Endothelial cell of umbilical vein (primary cell): ENCODE data around the gene GP5. TPM values are rescaled to one million over a fixed set of nuclear protein-coding genes. Genes with fewer than 3 reads are reported as not detected.

Experiments used
- BruUV-seq: library from RNA; stranded (reverse); fragments of 400-500 nt; replicated peaks from 2 replicates; lab custom pipeline; 2021; lab: Mats Ljungman, UMichigan
- CTCF ChIA-PET: fragments of 300-600, 350-600 bp; sonication (Branson Sonifier 250); formaldehyde crosslinking; loops from one replicate; lab custom pipeline; 2021; ENCODE audit warnings: antibody characterized with exemption, inconsistent platforms; lab: Charles Lee
- POLR2A ChIA-PET: fragments of 300-600, 350-600 bp; sonication (Branson Sonifier 250); formaldehyde crosslinking; loops from one replicate; lab custom pipeline; 2021; ENCODE audit warnings: antibody characterized with exemption, inconsistent platforms; lab: Charles Lee
- DNase-seq: peaks from one replicate; pipeline ENCODE4 v3.0.0-alpha.2; 2011; ENCODE audit warnings: low read depth, low spot score
- FAIRE-seq: peaks from 2 replicates; lab custom pipeline; 2011; peaks lifted over from hg19 to GRCh38; lab: Jason Lieb, UNC
- H2AFZ ChIP-seq: 2 replicates; pipeline ENCODE4 v1.6.0; 2012; ENCODE audit warnings: low read depth, low read length, control low read depth, inconsistent platforms
- H3K27ac ChIP-seq: 2 replicates; pipeline ENCODE4 v1.5.1; 2011; ENCODE audit warnings: low read depth, mild to moderate bottlenecking, control low read depth, low read length, moderate library complexity; ENCODE audit not compliant: insufficient read depth
- H3K27me3 ChIP-seq, 2 experiments: 2 replicates each; pipeline versions ENCODE4 v1.6.0 to v1.6.1; 2011; ENCODE audit warnings: low read length in 2 of 2, mixed read lengths in 1 of 2; ENCODE audit not compliant: control insufficient read depth in 2 of 2, insufficient read depth in 2 of 2
- H3K36me3 ChIP-seq, 2 experiments: 2 replicates in 1 of 2; 3 replicates in 1 of 2; pipeline ENCODE4 v1.5.1; 2011; ENCODE audit warnings: low read length in 2 of 2, mild to moderate bottlenecking in 1 of 2, moderate library complexity in 1 of 2; ENCODE audit not compliant: control insufficient read depth in 2 of 2, insufficient read depth in 2 of 2; ENCODE audit errors: extremely low read depth in 1 of 2
- H3K4me1 ChIP-seq: 3 replicates; pipeline ENCODE4 v1.5.1; 2011; ENCODE audit warnings: mild to moderate bottlenecking, low read length; ENCODE audit not compliant: control insufficient read depth, insufficient read depth; ENCODE audit errors: extremely low read depth
- H3K4me2 ChIP-seq: 2 replicates; pipeline ENCODE4 v1.6.1; 2011; ENCODE audit warnings: low read length, control low read depth, mixed read lengths; ENCODE audit not compliant: insufficient read depth
- H3K4me3 ChIP-seq, 3 experiments: fragments of 200-600 bp in 1 of 3; sonication (generic), shearing (Covaris generic) in 1 of 3; replicated peaks in 1 of 3; 2 replicates each; pipeline ENCODE4 v1.5.1; 2011 to 2016; ENCODE audit warnings: control low read depth in 3 of 3, low read length in 3 of 3, mild to moderate bottlenecking in 2 of 3, inconsistent platforms in 1 of 3, low read depth in 1 of 3, moderate library complexity in 1 of 3; ENCODE audit not compliant: insufficient read depth in 1 of 3
- H3K79me2 ChIP-seq: 2 replicates; pipeline ENCODE4 v1.6.0; 2012; ENCODE audit warnings: low read length, inconsistent platforms; ENCODE audit not compliant: control insufficient read depth, insufficient read depth
- H3K9ac ChIP-seq: replicated peaks from 2 replicates; pipeline ENCODE3; 2011; ENCODE audit warnings: low read length, control low read depth; ENCODE audit not compliant: insufficient read depth; ENCODE audit errors: extremely low read depth
- H3K9me1 ChIP-seq: replicated peaks from 3 replicates; pipeline ENCODE4 v1.6.0; 2011; ENCODE audit warnings: mild to moderate bottlenecking, low read length; ENCODE audit not compliant: control insufficient read depth, insufficient read depth; ENCODE audit errors: extremely low read depth
- H3K9me3 ChIP-seq: replicated peaks from 2 replicates; pipeline ENCODE4 v1.5.1; 2012; ENCODE audit warnings: low read length, inconsistent platforms; ENCODE audit not compliant: control insufficient read depth, insufficient read depth
- H4K20me1 ChIP-seq: replicated peaks from 2 replicates; pipeline ENCODE3; 2011; ENCODE audit warnings: mild to moderate bottlenecking, low read length; ENCODE audit not compliant: control insufficient read depth, insufficient read depth; ENCODE audit errors: extremely low read depth
- EZH2 ChIP-seq: IDR thresholded peaks from 2 replicates; pipeline ENCODE4 v1.6.1; 2012; ENCODE audit warnings: borderline replicate concordance, low read depth, mild to moderate bottlenecking, moderate library complexity, low read length, inconsistent platforms; ENCODE audit not compliant: severe bottlenecking
- FOS ChIP-seq: IDR thresholded peaks from 2 replicates; pipeline ENCODE4 v1.6.1; 2011; ENCODE audit warnings: mild to moderate bottlenecking, low read length, moderate library complexity, borderline replicate concordance; ENCODE audit not compliant: insufficient read depth
- GATA2 ChIP-seq: IDR thresholded peaks from 2 replicates; pipeline ENCODE4 v1.7.0; 2011; ENCODE audit warnings: low read depth, mild to moderate bottlenecking, moderate library complexity, mixed read lengths, low read length; ENCODE audit not compliant: insufficient read length, insufficient read depth
- JUN ChIP-seq: IDR thresholded peaks from 2 replicates; pipeline ENCODE4 v1.6.1; 2011; ENCODE audit warnings: borderline replicate concordance, low read depth; ENCODE audit not compliant: insufficient read length, insufficient read depth
- MYC ChIP-seq: IDR thresholded peaks from one replicate; pipeline ENCODE4 v1.6.1; 2011; ENCODE audit warnings: mild to moderate bottlenecking, low read depth, low read length
- POLR2A ChIP-seq: IDR thresholded peaks from 2 replicates; pipeline ENCODE4 v1.6.1; 2012; ENCODE audit warnings: low read depth, mild to moderate bottlenecking, control low read depth, low read length
- POLR2AphosphoS5 ChIP-seq: IDR thresholded peaks from 2 replicates; pipeline ENCODE4 v1.6.1; 2012; ENCODE audit warnings: low read depth, mild to moderate bottlenecking, control low read depth, low read length, moderate library complexity; ENCODE audit not compliant: insufficient read depth
- dilution Hi-C: fragments of 300-500 bp; cut with MboI; formaldehyde crosslinking; loops from one replicate; pipeline ENCODE4 v1.15.0; 2019; ENCODE audit warnings: low sequenced_read_pairs; ENCODE audit not compliant: extremely low pct_ligation_motif_present
- intact Hi-C: fragments of 100-400 bp; cut with micrococcal nuclease; formaldehyde crosslinking; loops from one replicate; pipeline ENCODE4 v1.10.0; 2022
- polyA plus RNA-seq, 4 experiments: library from polyadenylated mRNA; depleted of rRNA in 3 of 4; stranded (reverse) in 3 of 4; unstranded in 1 of 4; fragments of >200 nt; gene quantifications; 2 replicates each; pipeline versions ENCODE4 v1.2.1 to v1.2.3, GENCODE V29; 2011 to 2012; ENCODE audit warnings: missing spikeins in 1 of 4
- total RNA-seq: library from RNA; stranded (reverse); gene quantifications from 2 replicates; pipeline ENCODE4 v1.2.3, GENCODE V29; 2021
- TF ChIP-seq, protein P1 (sequence below), 2 donors: IDR thresholded peaks; 1 replicate in 1 of 2; 2 replicates in 1 of 2; pipeline ENCODE4 v1.5.1; 2011; ENCODE audit warnings: low read length in 2 of 2, mild to moderate bottlenecking in 2 of 2, moderate library complexity in 2 of 2, control low read depth in 1 of 2, inconsistent platforms in 1 of 2, low read depth in 1 of 2; ENCODE audit not compliant: insufficient read depth in 1 of 2; ENCODE audit errors: extremely low read depth in 1 of 2

The GP5 gene
- total and polyA plus RNA-seq, 2 donors (not counting 3 experiments of a cell fraction or from before 2014, with no cell fraction given), result 0.06 to 0.11 TPM

DNA sequence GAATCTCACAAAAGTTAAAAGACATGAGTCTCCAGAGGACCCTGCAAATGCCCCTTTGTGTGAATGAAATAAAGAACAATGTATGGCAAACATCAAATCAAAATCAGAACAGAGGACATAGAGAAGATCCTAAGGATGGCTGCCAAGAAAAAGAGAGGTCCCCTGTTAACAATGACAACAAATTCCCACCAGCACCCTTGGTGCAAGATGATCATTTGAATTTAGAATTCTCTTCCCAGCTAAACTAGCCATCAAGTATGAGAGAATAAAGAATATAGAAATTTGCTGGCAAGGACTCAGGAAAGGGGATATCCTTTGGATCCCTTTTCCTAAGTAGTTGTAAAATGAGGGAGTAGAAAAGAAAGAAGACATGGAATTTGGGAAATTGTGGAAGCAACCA lies 8.2 kb downstream of the GP5 start:
- FAIRE-seq (no peak), DNase-seq (no peak)
- ChIA-PET POLR2A (no interaction called here), CTCF (interaction anchor here (0.8 to 4.5 kb wide), 2 partner anchors 12 to 48 kb away, joined by 3 to 25 read pairs; no protein-coding TSS in a partner anchor)
- Histone ChIP-seq H3K79me2 (no peaks in the 10 kb centered on the region), H3K9me1 (no peaks in the 10 kb centered on the region), H3K27me3 (peaks cover 19 to 36% of the 10 kb centered on the region in 2 experiments), H3K4me2 (no peak overlapping the region), H3K9me3 (no peaks in the 10 kb centered on the region), H3K27ac (no peak overlapping the region), H2AFZ (no peak overlapping the region), H3K36me3 (no peaks in the 10 kb centered on the region), H3K9ac (no peak overlapping the region), H3K4me3 (no peak overlapping the region), H4K20me1 (no peaks in the 10 kb centered on the region), H3K4me1 (no peaks in the 10 kb centered on the region)
- intact Hi-C loops, result no loop called here
- dilution Hi-C loops, result no loop called here
- no TSS peak for BruUV-seq
- no peak for TF ChIP-seq EZH2
- TF ChIP-seq MYC, result no peak
- no peak for TF ChIP-seq POLR2A
- no peak for TF ChIP-seq JUN

DNA sequence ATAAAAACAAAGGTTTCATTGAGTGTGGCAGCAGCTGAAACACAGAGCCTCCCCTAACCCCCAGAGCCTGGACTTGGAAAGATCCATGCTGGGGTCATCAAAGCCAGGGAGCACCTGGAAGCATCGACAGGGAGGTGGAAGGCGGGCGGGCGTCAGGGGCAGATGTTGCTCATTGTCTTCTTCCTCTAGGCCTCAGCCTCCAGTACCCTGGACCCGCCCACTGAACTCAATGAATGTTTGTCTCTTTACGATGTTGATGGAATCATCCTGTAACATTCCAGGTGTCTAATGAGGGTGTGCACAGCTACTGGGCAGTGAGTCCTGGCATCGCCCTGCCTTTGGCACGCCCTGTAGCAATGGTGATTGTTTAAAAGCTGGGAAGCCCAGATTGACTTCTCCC lies 9.8 kb downstream of the GP5 start:
- no peak overlapping the region for H2AFZ ChIP-seq
- TF ChIP-seq POLR2A (no peak), FOS (no peak), GATA2 (no peak), MYC (no peak), EZH2 (no peak), JUN (no peak), POLR2AphosphoS5 (no peak)
- TF ChIP-seq, protein P1, sequence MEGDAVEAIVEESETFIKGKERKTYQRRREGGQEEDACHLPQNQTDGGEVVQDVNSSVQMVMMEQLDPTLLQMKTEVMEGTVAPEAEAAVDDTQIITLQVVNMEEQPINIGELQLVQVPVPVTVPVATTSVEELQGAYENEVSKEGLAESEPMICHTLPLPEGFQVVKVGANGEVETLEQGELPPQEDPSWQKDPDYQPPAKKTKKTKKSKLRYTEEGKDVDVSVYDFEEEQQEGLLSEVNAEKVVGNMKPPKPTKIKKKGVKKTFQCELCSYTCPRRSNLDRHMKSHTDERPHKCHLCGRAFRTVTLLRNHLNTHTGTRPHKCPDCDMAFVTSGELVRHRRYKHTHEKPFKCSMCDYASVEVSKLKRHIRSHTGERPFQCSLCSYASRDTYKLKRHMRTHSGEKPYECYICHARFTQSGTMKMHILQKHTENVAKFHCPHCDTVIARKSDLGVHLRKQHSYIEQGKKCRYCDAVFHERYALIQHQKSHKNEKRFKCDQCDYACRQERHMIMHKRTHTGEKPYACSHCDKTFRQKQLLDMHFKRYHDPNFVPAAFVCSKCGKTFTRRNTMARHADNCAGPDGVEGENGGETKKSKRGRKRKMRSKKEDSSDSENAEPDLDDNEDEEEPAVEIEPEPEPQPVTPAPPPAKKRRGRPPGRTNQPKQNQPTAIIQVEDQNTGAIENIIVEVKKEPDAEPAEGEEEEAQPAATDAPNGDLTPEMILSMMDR (IDR thresholded peaks at IDR 0.05; ENCODE audit: extremely low read depth in 1 of 2, insufficient read depth in 1 of 2, low read depth in 1 of 2, low read length in 2 of 2), result no peak
- H3K9me3 ChIP-seq, result no peaks in the 10 kb centered on the region
- POLR2A ChIA-PET, result no interaction called here
- H3K27me3 ChIP-seq, result peaks cover 18 to 29% of the 10 kb centered on the region in 2 experiments
- H3K79me2 ChIP-seq, result no peaks in the 10 kb centered on the region
- no peaks in the 10 kb centered on the region for H3K9me1 ChIP-seq
- no TSS peak for BruUV-seq
- FAIRE-seq (no peak), DNase-seq (no peak)
- H3K4me2 ChIP-seq, result no peak overlapping the region
- CTCF ChIA-PET, result interaction anchor here (0.9 to 4.5 kb wide), 3 partner anchors 9 to 50 kb away, joined by 3 to 25 read pairs (median 3); no protein-coding TSS in a partner anchor
- no peak overlapping the region for H3K9ac ChIP-seq
- intact Hi-C loops (no loop called here), dilution Hi-C loops (no loop called here)
- no peaks in the 10 kb centered on the region for H3K4me1 ChIP-seq
- H3K36me3 ChIP-seq, result no peaks in the 10 kb centered on the region
- H3K27ac ChIP-seq, result no peak overlapping the region
- H3K4me3 ChIP-seq, result no peak overlapping the region
- no peaks in the 10 kb centered on the region for H4K20me1 ChIP-seq
